NCI-H526 treated with DMSO at 0.1 percent for 48 hours (cell line): Measurements from ENCODE around the gene STOML3.
"Not testable (repeated sequence)": the region's sequence is repeated elsewhere in the genome, so short reads cannot be mapped to it uniquely, and the experiment has no call there.

ENCODE experiments used
- DNase-seq: peaks from one replicate; lab custom pipeline; 2025; lab: John Stamatoyannopoulos, UW

Gene STOML3

GRCh38 chr13:38990693-38991092 is at the start of gene STOML3:
TSS of gene STOML3 (minus strand) at chr13:38990831. CDS start at chr13:38990721, 110 bp downstream.
- no peak for DNase-seq

- no peak for DNase-seq
Measured at GRCh38 chr13:39040206-39040605, 49.6 kb upstream of the STOML3 start.

- no peak for DNase-seq
Measured at GRCh38 chr13:39039041-39039440, 48.4 kb upstream of the STOML3 start.

GRCh38 chr13:39038569-39039030 is 48.0 kb upstream of the STOML3 start:
- DNase-seq, result no peak

- DNase-seq, result peak; percentile 97
Measured at GRCh38 chr13:39037880-39038568, 47.4 kb upstream of the STOML3 start, which contains the start of the genes NHLRC3 and PROSER1. TSS of gene NHLRC3 (plus strand) at chr13:39038456. CDS start at chr13:39038640, 184 bp downstream. TSS of gene PROSER1 (minus strand) at chr13:39038089. CDS start at chr13:39037242, 847 bp downstream.

GRCh38 chr13:39037410-39037879 is 46.8 kb upstream of the STOML3 start:
- DNase-seq, result peak; percentile 80

GRCh38 chr13:39036212-39036611 is 45.6 kb upstream of the STOML3 start:
- peak; percentile 49 for DNase-seq

GRCh38 chr13:39035799-39036198 is 45.2 kb upstream of the STOML3 start:
- DNase-seq, result no peak

GRCh38 chr13:39035204-39035603 is 44.6 kb upstream of the STOML3 start:
- DNase-seq, result no peak

GRCh38 chr13:39034085-39034484 is 43.5 kb upstream of the STOML3 start:
- peak; percentile 10 for DNase-seq

- no peak for DNase-seq
Measured at GRCh38 chr13:39032150-39032549, 41.5 kb upstream of the STOML3 start.

- DNase-seq, result no peak
Measured at GRCh38 chr13:39025433-39025839, 34.8 kb upstream of the STOML3 start.

- DNase-seq, result no peak
Measured at GRCh38 chr13:39023761-39024160, 33.1 kb upstream of the STOML3 start.

GRCh38 chr13:39023316-39023715 is 32.7 kb upstream of the STOML3 start:
- no peak for DNase-seq

GRCh38 chr13:39020853-39021462 is 30.3 kb upstream of the STOML3 start:
- no peak for DNase-seq

GRCh38 chr13:39016787-39017186 is 26.2 kb upstream of the STOML3 start:
- DNase-seq, result peak; percentile 18

GRCh38 chr13:39016087-39016486 is 25.5 kb upstream of the STOML3 start:
- DNase-seq, result no peak

GRCh38 chr13:39013462-39013861 is 22.8 kb upstream of the STOML3 start:
- DNase-seq, result no peak

- no peak for DNase-seq
Measured at GRCh38 chr13:39012608-39013007, 22.0 kb upstream of the STOML3 start.

GRCh38 chr13:39006371-39007111 is 15.9 kb upstream of the STOML3 start:
- not testable (repeated sequence) for DNase-seq

GRCh38 chr13:38998739-38999138 is 8.1 kb upstream of the STOML3 start:
- DNase-seq, result no peak

- no peak for DNase-seq
Measured at GRCh38 chr13:38993381-38993780, 2.8 kb upstream of the STOML3 start.

GRCh38 chr13:38981096-38981495 is 9.5 kb downstream of the STOML3 start:
- no peak for DNase-seq
